ENCODE data around the gene CYP8B1. TPM values are rescaled to one million over a fixed set of nuclear protein-coding genes. Genes with fewer than 3 reads are reported as not detected.
A peak's percentile ranks its signal among the peaks of the same experiment; 100 is the strongest.

Gene CYP8B1
- total RNA-seq, 2 donors from 2014 or later: 0.10 to 0.14 TPM

- intact Hi-C loops (cut with DNase I): no loop called here
- no peak for DNase-seq (ENCODE audit: low spot score)
Observed at GRCh38 chr3:42891042-42891441, 15.4 kb upstream of the CYP8B1 start.

DNA sequence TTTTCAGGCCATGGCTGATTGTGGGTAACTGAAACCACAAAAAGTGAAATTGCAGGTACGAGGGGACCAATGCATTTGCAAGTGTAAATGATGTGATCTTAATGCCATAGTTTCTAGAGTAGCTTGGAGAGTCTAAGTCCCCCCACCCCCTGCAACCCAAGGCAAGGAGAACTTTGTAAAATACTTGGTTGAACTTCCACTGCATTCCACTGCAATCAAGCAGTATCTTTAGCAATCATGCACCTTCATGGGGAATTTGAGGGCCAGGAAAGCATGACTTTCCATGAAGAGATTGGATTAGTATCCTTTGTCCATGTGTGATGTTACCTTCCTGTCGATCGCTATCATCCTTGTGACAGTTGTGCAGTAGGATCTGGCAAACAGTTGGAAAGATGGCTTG lies 11.4 kb upstream of the CYP8B1 start:
- intact Hi-C loops (cut with DNase I): no loop called here
- no peak for DNase-seq (ENCODE audit: low spot score)

GRCh38 chr3:42886294-42886822 lies 10.7 kb upstream of the CYP8B1 start:
- no peak for DNase-seq (ENCODE audit: low spot score)
- intact Hi-C loops (cut with DNase I): no loop called here

GRCh38 chr3:42884324-42884723 lies 8.6 kb upstream of the CYP8B1 start:
- DNase-seq (ENCODE audit: low spot score): no peak

GRCh38 chr3:42883251-42883930 lies 7.7 kb upstream of the CYP8B1 start:
- DNase-seq (ENCODE audit: low spot score): peak; percentile 23
- intact Hi-C loops (cut with DNase I): loop anchor here (5.0 kb wide), 2 partner anchors 51 to 101 kb away; no protein-coding TSS in a partner anchor

More at GRCh38 chr3:42884324-42884723, 8.6 kb upstream of the CYP8B1 start:
- intact Hi-C loops (cut with DNase I): loop anchor here (5.0 kb wide), 2 partner anchors 52 to 102 kb away; no protein-coding TSS in a partner anchor

DNA sequence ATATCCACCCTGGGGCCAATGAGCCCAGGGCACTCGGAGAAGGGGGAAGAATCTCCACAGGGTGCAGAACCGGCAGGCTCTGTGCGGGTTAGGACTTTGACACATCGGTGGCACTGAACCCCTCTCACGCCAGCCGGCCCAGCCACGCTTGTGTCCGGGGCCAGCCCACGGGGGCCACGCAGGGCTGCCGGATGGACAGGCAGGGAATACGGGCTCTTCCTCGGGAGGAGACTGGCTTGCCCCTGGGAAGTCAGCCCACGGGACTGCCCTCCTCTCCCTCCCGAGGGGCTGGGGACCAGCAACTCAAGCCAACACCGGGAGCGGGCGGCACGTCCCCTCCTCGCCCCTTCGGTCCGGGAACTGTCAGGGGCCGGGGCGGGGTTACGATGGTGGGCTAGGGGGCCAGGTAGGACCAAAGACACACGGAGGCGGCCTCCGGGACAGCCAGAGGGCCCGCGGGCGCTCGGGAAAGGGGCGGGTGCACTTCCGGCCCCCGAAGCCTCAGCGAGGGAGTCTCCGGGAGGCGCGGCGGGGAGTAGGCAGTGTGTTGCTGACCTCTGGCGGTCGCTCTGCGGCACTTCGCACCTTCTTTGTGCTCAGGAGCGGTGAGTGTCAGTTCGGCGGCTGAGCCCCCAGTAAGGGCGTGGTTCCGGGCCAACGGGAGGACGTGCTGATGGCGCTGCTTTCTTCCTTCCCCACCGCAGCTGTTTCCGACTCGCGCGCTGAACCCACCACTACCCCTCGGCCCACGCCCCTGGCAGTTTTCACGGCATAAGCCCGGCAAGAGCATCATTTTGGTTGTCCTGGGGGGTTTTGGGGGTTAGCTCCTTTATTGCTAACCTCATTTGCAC lies 5.1 kb upstream of the CYP8B1 start:
- DNase-seq (ENCODE audit: low spot score): peak; percentile 96
- intact Hi-C loops (cut with DNase I): loop anchor here (2.0 to 5.0 kb wide), 3 partner anchors 49 to 99 kb away; no protein-coding TSS in a partner anchor

GRCh38 chr3:42880183-42880582 lies 4.5 kb upstream of the CYP8B1 start:
- no peak for DNase-seq (ENCODE audit: low spot score)
- intact Hi-C loops (cut with DNase I): loop anchor here (2.0 to 5.0 kb wide), 3 partner anchors 48 to 98 kb away; no protein-coding TSS in a partner anchor

GRCh38 chr3:42877881-42878280 lies 2.2 kb upstream of the CYP8B1 start:
- intact Hi-C loops (cut with DNase I): loop anchor here in 1 of 2 donors (10.0 kb wide), 1 partner anchor 93 kb away; no protein-coding TSS in a partner anchor

GRCh38 chr3:42876940-42877720 lies 1.5 kb upstream of the CYP8B1 start:
- intact Hi-C loops (cut with DNase I): loop anchor here in 1 of 2 donors (10.0 kb wide), 1 partner anchor 92 kb away; no protein-coding TSS in a partner anchor
- DNase-seq (ENCODE audit: low spot score): peak; percentile 17

More at GRCh38 chr3:42877881-42878280, 2.2 kb upstream of the CYP8B1 start:
- DNase-seq (ENCODE audit: low spot score): no peak

- intact Hi-C loops (cut with DNase I): loop anchor here in 1 of 2 donors (10.0 kb wide), 1 partner anchor 92 kb away; no protein-coding TSS in a partner anchor
- DNase-seq (ENCODE audit: low spot score): peak; percentile 6
Observed at GRCh38 chr3:42876401-42876800, 722 bp upstream of the CYP8B1 start.

GRCh38 chr3:42874749-42875148 lies 930 bp downstream of the CYP8B1 start:
- no peak for DNase-seq (ENCODE audit: low spot score)
- intact Hi-C loops (cut with DNase I): loop anchor here in 1 of 2 donors (10.0 kb wide), 1 partner anchor 90 kb away; no protein-coding TSS in a partner anchor

GRCh38 chr3:42873221-42873982 lies 2.3 kb downstream of the CYP8B1 start:
- DNase-seq (ENCODE audit: low spot score): no peak
- intact Hi-C loops (cut with DNase I): loop anchor here in 1 of 2 donors (10.0 kb wide), 1 partner anchor 89 kb away; no protein-coding TSS in a partner anchor

DNA sequence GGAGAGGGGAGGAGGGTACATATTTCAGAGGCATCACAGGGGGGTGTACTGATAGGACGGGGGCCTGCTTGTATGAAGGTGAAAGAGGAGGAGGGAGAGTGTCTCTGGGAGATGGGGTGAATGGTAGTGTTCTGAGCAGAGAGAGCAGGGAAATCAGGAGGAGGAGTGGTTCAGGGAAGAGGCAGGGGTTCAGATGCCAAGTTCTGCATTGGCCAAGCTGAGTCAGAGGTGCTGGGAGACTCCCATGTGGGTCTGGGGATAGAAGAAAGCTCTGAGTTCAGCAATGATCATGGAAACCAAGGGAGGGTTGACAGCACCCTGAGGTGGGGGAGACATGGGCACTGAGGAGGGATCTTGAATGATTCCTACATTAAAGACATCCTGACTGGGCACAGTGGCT lies 3.0 kb downstream of the CYP8B1 start:
- intact Hi-C loops (cut with DNase I): loop anchor here in 1 of 2 donors (10.0 kb wide), 1 partner anchor 88 kb away; no protein-coding TSS in a partner anchor
- DNase-seq (ENCODE audit: low spot score): peak; percentile 87

- intact Hi-C loops (cut with DNase I): loop anchor here in 1 of 2 donors (10.0 kb wide), 1 partner anchor 87 kb away; no protein-coding TSS in a partner anchor
- no peak for DNase-seq (ENCODE audit: low spot score)
Observed at GRCh38 chr3:42871592-42872196, 4.0 kb downstream of the CYP8B1 start.

- intact Hi-C loops (cut with DNase I): no loop called here
- DNase-seq (ENCODE audit: low spot score): no peak
Observed at GRCh38 chr3:42868841-42869240, 6.8 kb downstream of the CYP8B1 start.

- DNase-seq (ENCODE audit: low spot score): no peak
- intact Hi-C loops (cut with DNase I): no loop called here
Observed at GRCh38 chr3:42867138-42867537, 8.5 kb downstream of the CYP8B1 start.

DNA sequence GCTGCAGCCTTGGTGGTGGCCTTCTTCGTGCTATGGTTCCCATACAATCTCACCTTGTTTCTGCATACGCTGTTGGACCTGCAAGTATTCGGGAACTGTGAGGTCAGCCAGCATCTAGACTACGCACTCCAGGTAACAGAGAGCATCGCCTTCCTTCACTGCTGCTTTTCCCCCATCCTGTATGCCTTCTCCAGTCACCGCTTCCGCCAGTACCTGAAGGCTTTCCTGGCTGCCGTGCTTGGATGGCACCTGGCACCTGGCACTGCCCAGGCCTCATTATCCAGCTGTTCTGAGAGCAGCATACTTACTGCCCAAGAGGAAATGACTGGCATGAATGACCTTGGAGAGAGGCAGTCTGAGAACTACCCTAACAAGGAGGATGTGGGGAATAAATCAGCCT lies 10.4 kb downstream of the CYP8B1 start:
- peak; percentile 56 for DNase-seq (ENCODE audit: low spot score)
- intact Hi-C loops (cut with DNase I): no loop called here
